Smooth muscle cell (in vitro differentiated cells): ENCODE data around the gene TERB1. TPM values are rescaled to one million over a fixed set of nuclear protein-coding genes. Genes with fewer than 3 reads are reported as not detected.
A peak's percentile ranks its signal among the peaks of the same experiment; 100 is the strongest.

Experiments
- DNase-seq: peaks from one replicate; lab custom pipeline; 2025; ENCODE audit not compliant: unreplicated experiment; lab: John Stamatoyannopoulos, UW
- H2AFZ ChIP-seq: fragments of 200-600 bp; sonication (generic); 2 replicates; pipeline ENCODE4 v1.6.0; 2016; ENCODE audit warnings: antibody characterized with exemption, low read depth, mild to moderate bottlenecking
- H3F3A ChIP-seq: fragments of 200-600 bp; sonication (generic); 2 replicates; pipeline ENCODE4 v1.6.0; 2017; ENCODE audit warnings: antibody characterized with exemption, low read depth
- H3K27ac ChIP-seq: fragments of 200-600 bp; sonication (generic); 2 replicates; pipeline ENCODE4 v1.5.1; 2016; ENCODE audit warnings: low read depth, mild to moderate bottlenecking
- H3K27me3 ChIP-seq: fragments of 200-600 bp; sonication (generic); 2 replicates; pipeline ENCODE4 v1.6.1; 2016; ENCODE audit warnings: low read depth, mild to moderate bottlenecking
- H3K36me3 ChIP-seq: fragments of 200-600 bp; sonication (generic); 2 replicates; pipeline ENCODE4 v1.5.1; 2016; ENCODE audit warnings: low read depth
- H3K4me1 ChIP-seq: fragments of 200-600 bp; sonication (generic); 2 replicates; pipeline ENCODE4 v1.5.1; 2016; ENCODE audit warnings: low read depth
- H3K4me2 ChIP-seq: fragments of 200-600 bp; sonication (generic); 2 replicates; pipeline ENCODE4 v1.6.0; 2016; ENCODE audit warnings: mild to moderate bottlenecking
- H3K4me3 ChIP-seq: fragments of 200-600 bp; sonication (generic); 2 replicates; pipeline ENCODE4 v1.5.1; 2016; ENCODE audit warnings: mild to moderate bottlenecking
- H3K79me2 ChIP-seq: fragments of 200-600 bp; sonication (generic); 2 replicates; pipeline ENCODE4 v1.6.0; 2016; ENCODE audit warnings: low read depth, mild to moderate bottlenecking
- H3K9ac ChIP-seq: fragments of 200-600 bp; sonication (generic); 2 replicates; pipeline ENCODE4 v1.6.0; 2016; ENCODE audit warnings: low read depth
- H3K9me3 ChIP-seq: fragments of 200-600 bp; sonication (generic); replicated peaks from 2 replicates; pipeline ENCODE4 v1.5.1; 2016; ENCODE audit warnings: low read depth
- H4K20me1 ChIP-seq: fragments of 200-600 bp; sonication (generic); 2 replicates; pipeline ENCODE4 v1.6.0; 2016; ENCODE audit warnings: low read depth
- WGBS: methylation state at CpG from one replicate; pipeline ENCODE4 v1.1.7; 2016; ENCODE audit warnings: low lambda C conversion rate; 5-methylcytosine and 5-hydroxymethylcytosine counted together
- polyA plus RNA-seq: library from polyadenylated mRNA; unstranded; fragments of >200 nt; fragmentation: Nextera tagmentation; extraction: Ambion mirVana; gene quantifications from 2 replicates; pipeline ENCODE4 v1.2.1, GENCODE V29; 2016
- total RNA-seq: library from RNA; depleted of rRNA; stranded (reverse); fragments of >200 nt; gene quantifications from 2 replicates; pipeline ENCODE4 v1.2.3, GENCODE V29; 2014
- TF ChIP-seq, protein P1 (sequence below): fragments of 200-600 bp; sonication (generic); IDR thresholded peaks from 2 replicates; pipeline ENCODE4 v1.5.1; 2017; ENCODE audit warnings: borderline replicate concordance, mild to moderate bottlenecking, antibody characterized with exemption; ENCODE audit not compliant: insufficient read depth, poor library complexity, severe bottlenecking

The TERB1 gene
- total and polyA plus RNA-seq, 2 experiments from 2014 or later = not detected

DNA sequence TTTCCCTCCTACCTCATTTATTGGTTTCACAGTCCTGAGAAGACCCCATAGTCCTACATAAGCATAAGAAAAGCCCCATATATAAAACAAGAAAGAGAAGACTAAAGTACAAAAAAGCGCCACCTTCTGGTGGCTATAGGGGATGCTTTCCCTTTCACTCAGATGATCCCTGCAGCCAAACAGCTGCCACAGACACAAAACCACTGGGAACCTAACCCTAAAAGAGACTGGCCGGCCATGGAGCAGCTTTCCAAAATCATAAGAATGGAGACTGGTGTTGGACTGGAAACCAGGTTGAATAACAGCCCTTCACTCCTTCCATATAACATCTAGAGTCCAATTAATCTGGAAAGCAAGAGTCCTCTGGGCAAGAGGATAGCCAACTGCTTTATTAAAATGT lies 61.4 kb downstream of the TERB1 start:
- peaks cover 100% of the 10 kb centered on the region for H4K20me1 ChIP-seq
- no peaks in the 10 kb centered on the region for H3K4me1 ChIP-seq
- no peak overlapping the region for H3K9ac ChIP-seq
- WGBS = 46% methylated on average over 2 of the region's 2 CpGs
- H3K27me3 ChIP-seq = no peaks in the 10 kb centered on the region
- peak overlapping the region; percentile 13 for H3K27ac ChIP-seq
- no peaks in the 10 kb centered on the region for H3K9me3 ChIP-seq
- DNase-seq = no peak
- peaks cover 76% of the 10 kb centered on the region for H3K79me2 ChIP-seq
- peaks cover 11% of the 10 kb centered on the region for H3F3A ChIP-seq
- H3K36me3 ChIP-seq = peaks cover 7% of the 10 kb centered on the region
- TF ChIP-seq, protein P1, sequence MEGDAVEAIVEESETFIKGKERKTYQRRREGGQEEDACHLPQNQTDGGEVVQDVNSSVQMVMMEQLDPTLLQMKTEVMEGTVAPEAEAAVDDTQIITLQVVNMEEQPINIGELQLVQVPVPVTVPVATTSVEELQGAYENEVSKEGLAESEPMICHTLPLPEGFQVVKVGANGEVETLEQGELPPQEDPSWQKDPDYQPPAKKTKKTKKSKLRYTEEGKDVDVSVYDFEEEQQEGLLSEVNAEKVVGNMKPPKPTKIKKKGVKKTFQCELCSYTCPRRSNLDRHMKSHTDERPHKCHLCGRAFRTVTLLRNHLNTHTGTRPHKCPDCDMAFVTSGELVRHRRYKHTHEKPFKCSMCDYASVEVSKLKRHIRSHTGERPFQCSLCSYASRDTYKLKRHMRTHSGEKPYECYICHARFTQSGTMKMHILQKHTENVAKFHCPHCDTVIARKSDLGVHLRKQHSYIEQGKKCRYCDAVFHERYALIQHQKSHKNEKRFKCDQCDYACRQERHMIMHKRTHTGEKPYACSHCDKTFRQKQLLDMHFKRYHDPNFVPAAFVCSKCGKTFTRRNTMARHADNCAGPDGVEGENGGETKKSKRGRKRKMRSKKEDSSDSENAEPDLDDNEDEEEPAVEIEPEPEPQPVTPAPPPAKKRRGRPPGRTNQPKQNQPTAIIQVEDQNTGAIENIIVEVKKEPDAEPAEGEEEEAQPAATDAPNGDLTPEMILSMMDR = peak; percentile 59
- H3K4me2 ChIP-seq = no peak overlapping the region
- no peak overlapping the region for H2AFZ ChIP-seq
- no peak overlapping the region for H3K4me3 ChIP-seq

DNA sequence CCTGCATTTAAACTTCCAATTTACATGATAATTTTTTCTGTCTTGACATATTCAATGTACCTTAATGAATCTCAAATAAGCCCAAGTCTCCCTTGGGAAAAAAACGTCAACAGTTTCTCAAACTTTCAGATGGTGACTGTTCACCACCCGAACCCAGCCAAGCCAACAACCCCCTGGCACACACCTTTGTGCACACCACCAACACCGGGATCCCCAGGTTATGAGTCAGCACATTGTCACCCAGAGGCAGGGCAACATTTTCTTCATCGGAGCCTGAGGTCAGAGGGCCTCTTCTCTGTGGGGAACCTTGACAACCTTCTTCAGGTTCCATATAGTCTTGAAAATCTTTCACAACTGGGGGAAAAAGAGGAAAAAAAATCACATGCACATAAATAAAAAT lies 65.5 kb downstream of the TERB1 start:
- H3K79me2 ChIP-seq = peaks cover 47% of the 10 kb centered on the region
- H3K27ac ChIP-seq = no peak overlapping the region
- no peaks in the 10 kb centered on the region for H3K9me3 ChIP-seq
- no peaks in the 10 kb centered on the region for H3K27me3 ChIP-seq
- 89% methylated on average over 4 of the region's 4 CpGs for WGBS
- peaks cover 90% of the 10 kb centered on the region for H4K20me1 ChIP-seq
- no peak overlapping the region for H2AFZ ChIP-seq
- H3K4me3 ChIP-seq = no peak overlapping the region
- no peak for DNase-seq
- no peak overlapping the region for H3K9ac ChIP-seq
- TF ChIP-seq, protein P1 = no peak
- peaks cover 14% of the 10 kb centered on the region for H3K36me3 ChIP-seq
- no peaks in the 10 kb centered on the region for H3K4me1 ChIP-seq
- no peak overlapping the region for H3K4me2 ChIP-seq
- no peaks in the 10 kb centered on the region for H3F3A ChIP-seq

DNA sequence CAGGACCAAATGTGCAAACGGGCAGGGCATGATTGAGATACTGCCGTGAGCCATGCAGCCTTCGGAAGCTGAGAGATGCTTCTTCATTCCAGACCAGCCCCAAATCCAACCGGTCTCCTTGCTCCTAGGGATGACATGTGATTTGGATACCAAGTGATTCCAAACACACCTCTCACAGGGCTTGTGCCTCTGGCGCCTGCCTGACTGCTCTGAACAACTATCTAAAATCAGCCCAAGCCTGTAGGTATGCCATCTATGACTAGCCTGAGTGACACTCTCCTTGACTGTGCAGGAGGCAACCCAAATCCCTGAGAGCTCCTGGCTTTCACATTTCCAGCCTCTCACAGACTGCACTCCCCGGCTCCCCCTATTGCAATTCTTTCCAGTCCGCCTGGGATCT lies 70.3 kb downstream of the TERB1 start:
- no peak overlapping the region for H3K27ac ChIP-seq
- H3K4me3 ChIP-seq = no peak overlapping the region
- no peaks in the 10 kb centered on the region for H3F3A ChIP-seq
- no peak for DNase-seq
- H3K27me3 ChIP-seq = no peaks in the 10 kb centered on the region
- TF ChIP-seq, protein P1 = no peak
- H3K4me1 ChIP-seq = no peaks in the 10 kb centered on the region
- peaks cover 63% of the 10 kb centered on the region for H4K20me1 ChIP-seq
- peaks cover 16% of the 10 kb centered on the region for H3K36me3 ChIP-seq
- H3K79me2 ChIP-seq = peaks cover 5% of the 10 kb centered on the region
- H3K4me2 ChIP-seq = no peak overlapping the region
- no peaks in the 10 kb centered on the region for H3K9me3 ChIP-seq
- 89% methylated on average over 7 of the region's 7 CpGs for WGBS
- no peak overlapping the region for H3K9ac ChIP-seq
- H2AFZ ChIP-seq = no peak overlapping the region

DNA sequence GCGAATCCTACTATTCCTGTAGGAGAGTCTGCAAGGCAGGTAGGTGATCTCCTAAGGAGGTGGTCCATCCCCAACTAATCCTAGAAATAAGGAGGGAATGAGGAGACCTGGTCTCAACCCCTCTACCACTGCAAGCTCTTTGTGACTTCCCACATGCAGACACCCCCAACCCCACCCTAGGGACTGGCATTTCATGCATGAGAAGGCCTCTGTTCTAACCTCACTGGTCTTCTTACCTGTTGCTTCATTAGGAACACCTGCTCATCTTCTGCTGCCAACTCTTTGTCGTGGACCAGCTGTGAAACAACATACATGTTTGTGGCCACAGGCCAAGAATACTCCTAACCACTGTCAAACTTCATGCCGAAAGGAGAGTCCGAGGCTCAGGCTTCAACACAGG lies 72.6 kb downstream of the TERB1 start:
- WGBS = 98% methylated on average over 4 of the region's 4 CpGs
- H4K20me1 ChIP-seq = peaks cover 45% of the 10 kb centered on the region
- H3K36me3 ChIP-seq = peaks cover 23% of the 10 kb centered on the region

More for the DNA sequence above, 72.6 kb downstream of the TERB1 start:
- no peaks in the 10 kb centered on the region for H3F3A ChIP-seq
- H3K9ac ChIP-seq = no peak overlapping the region
- no peaks in the 10 kb centered on the region for H3K27me3 ChIP-seq
- no peaks in the 10 kb centered on the region for H3K79me2 ChIP-seq
- TF ChIP-seq, protein P1 = no peak
- H3K9me3 ChIP-seq = no peaks in the 10 kb centered on the region
- no peak overlapping the region for H3K27ac ChIP-seq
- H3K4me1 ChIP-seq = no peaks in the 10 kb centered on the region
- DNase-seq = no peak
- H3K4me2 ChIP-seq = no peak overlapping the region
- H3K4me3 ChIP-seq = no peak overlapping the region
- H2AFZ ChIP-seq = no peak overlapping the region
